ENCODE data around the gene TRIP12.

TRIP12 gene

DNA sequence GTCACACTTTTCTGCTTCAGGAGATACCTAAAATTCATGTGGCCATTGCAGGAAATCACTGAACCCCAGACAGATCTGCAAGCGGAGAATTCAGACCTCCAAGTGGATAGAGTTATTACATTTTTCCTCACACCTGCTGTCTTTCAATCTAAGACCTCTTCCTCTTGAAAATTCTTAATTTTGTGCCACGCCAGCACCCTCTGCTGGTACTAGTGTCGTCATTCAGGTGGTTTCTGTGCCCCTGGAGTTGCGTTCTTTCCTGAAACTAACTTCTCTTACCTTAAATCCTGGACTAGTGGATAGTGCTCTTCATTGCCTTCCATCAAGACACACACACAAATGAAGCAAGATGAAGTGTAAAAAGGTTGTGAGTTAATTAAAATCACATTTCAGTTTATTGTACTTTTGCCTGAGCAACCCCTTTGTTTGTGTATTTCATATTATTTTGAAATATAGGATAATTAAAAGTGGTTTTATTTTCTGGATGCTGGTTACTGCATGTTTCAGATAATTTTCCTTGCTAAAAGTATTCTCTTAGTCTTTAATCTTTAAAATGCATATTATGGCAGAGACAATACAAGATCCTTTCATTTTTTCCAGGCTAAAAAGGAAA is 205.8 kb downstream of the TRIP12 start:
- no peak for DNase-seq (ENCODE audit: low read depth)

DNA sequence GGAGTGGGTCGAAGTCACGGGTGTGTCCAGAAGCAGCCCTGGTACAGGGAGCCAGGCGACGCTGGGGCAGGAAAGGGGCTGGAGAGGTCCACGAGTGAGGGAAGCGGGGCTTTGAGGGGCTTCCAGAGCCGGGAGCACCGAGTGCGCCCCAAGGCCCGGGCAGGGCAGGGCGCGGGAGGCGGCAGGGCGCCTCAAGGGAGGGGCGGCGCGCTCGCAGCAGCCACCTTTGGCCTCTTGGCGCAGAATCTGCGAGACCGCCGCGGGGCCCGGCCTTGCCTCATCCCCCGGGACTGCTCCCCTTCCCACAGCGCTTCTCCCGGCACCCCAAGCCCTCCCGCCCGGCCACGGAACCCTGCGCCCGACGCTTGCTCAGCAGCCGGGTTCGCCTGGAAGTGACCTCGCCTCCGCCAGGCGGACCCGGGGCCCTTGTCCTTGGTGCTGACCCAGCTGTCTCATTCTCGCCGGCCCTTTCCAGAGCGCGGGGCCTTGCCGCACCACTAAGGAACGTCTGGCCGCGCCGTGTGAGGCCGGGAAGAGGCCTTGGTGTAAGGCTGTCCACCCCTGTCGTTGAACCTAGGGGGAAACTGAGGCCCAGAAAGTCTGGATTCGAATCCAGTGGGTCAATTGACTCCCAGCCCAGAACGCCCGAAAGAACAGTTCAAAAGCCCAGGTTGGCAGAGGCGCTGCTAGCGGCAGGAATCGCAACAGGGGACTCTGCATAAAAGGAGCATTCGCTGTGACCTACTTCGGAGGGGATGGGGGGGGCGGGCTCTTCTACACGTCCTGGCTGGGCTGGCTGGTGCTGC is 206.9 kb downstream of the TRIP12 start:
- no peak for DNase-seq (ENCODE audit: low read depth)

DNA sequence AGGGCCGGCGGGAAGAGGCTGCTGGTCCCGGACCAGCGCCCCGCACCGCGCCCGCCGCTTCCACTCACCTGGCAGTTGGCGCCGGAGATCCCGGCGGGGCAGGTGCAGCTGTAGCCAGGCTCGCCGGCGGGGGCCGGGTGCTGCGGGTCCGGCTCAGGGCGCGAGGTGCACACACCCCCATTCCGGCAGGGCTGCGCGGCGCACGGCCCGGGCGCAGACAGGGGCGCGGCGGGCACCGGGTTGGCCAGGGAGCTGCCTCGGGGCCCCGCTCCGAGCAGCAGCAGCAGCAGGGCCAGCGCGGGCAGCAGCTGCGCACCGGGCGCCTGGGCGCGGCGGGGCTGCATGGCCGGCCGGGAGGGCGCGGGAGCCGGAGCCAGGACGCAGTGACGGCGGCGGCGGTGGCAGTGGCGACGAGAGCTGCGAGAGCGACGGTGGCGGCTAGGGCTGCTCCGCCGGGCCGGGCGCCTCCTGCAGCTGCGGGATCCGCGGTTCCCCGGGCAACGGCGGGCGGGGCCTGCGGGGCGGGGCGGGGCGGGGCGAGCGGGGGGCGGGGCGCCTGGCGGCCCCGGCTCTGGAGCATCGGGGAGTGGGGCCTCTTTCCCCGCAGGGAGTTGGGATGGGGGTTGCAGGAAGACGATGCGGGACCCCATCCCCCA is 207.6 kb downstream of the TRIP12 start, which contains the start of gene DNER:
DNER (minus strand) TSS at position 476 of the 656 bp plus-strand sequence; CDS start at position 344, 132 bp downstream.
- no peak for DNase-seq (ENCODE audit: low read depth)

Measured in stimulated activated CD8-positive, alpha-beta memory T cell treated with anti-CD3 and anti-CD28 coated beads, Interleukin-12 subunit alpha, Interleukin-12 subunit beta, amount 100 ng/mL, for 4 hours (primary cell).